HCEC 1CT (cell line): ENCODE measurements around the gene ITGA6.
A peak's percentile ranks its signal among the peaks of the same experiment; 100 is the strongest.

Source experiments
- DNase-seq: peaks from one replicate; pipeline ENCODE4 v3.0.0-alpha.2; 2017

ITGA6 gene

GRCh38 chr2:172442072-172442895 is 14.9 kb downstream of the ITGA6 start:
- DNase-seq, result peak; percentile 94

- no peak for DNase-seq
These were observed 18.5 kb downstream of the ITGA6 start for GRCh38 chr2:172445851-172446250.

GRCh38 chr2:172446474-172447063 is 19.2 kb downstream of the ITGA6 start:
- DNase-seq, result no peak

GRCh38 chr2:172447811-172448493 is 20.6 kb downstream of the ITGA6 start:
- DNase-seq, result no peak

- DNase-seq, result no peak
These were observed 21.3 kb downstream of the ITGA6 start for GRCh38 chr2:172448544-172449267.

- peak; percentile 46 for DNase-seq
These were observed 22.6 kb downstream of the ITGA6 start for GRCh38 chr2:172449911-172450550.

- DNase-seq, result no peak
These were observed 24.5 kb downstream of the ITGA6 start for GRCh38 chr2:172451923-172452322.

- DNase-seq, result no peak
These were observed 25.5 kb downstream of the ITGA6 start for GRCh38 chr2:172452845-172453244.

GRCh38 chr2:172454404-172455120 is 27.2 kb downstream of the ITGA6 start:
- no peak for DNase-seq

- DNase-seq, result no peak
These were observed 27.7 kb downstream of the ITGA6 start for GRCh38 chr2:172455121-172455515.

- no peak for DNase-seq
These were observed 28.6 kb downstream of the ITGA6 start for GRCh38 chr2:172456002-172456401.

- DNase-seq, result no peak
These were observed 30.1 kb downstream of the ITGA6 start for GRCh38 chr2:172457536-172457935.

- no peak for DNase-seq
These were observed 31.3 kb downstream of the ITGA6 start for GRCh38 chr2:172458561-172459124.

GRCh38 chr2:172460780-172461201 is 33.4 kb downstream of the ITGA6 start:
- DNase-seq, result peak; percentile 51

GRCh38 chr2:172461591-172462372 is 34.4 kb downstream of the ITGA6 start:
- DNase-seq, result peak; percentile 29

- DNase-seq, result no peak
These were observed 35.0 kb downstream of the ITGA6 start for GRCh38 chr2:172462373-172462848.

GRCh38 chr2:172462849-172463381 is 35.5 kb downstream of the ITGA6 start:
- DNase-seq, result no peak

- no peak for DNase-seq
These were observed 37.2 kb downstream of the ITGA6 start for GRCh38 chr2:172464400-172465129.
